ENCODE results near the gene TECTB. TPM values are rescaled to one million over a fixed set of nuclear protein-coding genes. Genes with fewer than 3 reads are reported as not detected.

The TECTB gene
- total and polyA plus RNA-seq, 9 of the 15 experiments (the other 6 are each of a cell fraction or from before 2014, with no cell fraction given), result not detected

DNA sequence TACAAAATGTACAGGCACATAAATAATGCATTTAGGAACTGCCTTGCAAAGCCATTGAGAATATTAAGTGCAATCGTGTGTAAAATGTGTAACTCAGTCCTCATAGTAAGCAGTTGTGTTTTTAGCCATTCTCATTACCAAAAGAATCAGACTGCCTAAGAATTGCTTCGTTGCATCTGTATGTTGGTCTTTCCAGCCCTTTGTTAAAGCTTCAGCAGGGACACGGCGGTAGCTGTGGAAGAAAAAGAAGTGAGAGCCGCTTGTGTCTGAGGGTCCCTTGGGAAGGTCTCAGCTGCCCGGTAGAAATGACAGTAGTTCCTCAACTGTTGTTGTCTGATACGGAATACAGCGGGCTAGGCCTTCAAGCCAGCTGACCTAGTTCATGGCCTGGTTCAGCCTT lies 67.9 kb downstream of the TECTB start (continued):
- TF ChIP-seq, protein P1, sequence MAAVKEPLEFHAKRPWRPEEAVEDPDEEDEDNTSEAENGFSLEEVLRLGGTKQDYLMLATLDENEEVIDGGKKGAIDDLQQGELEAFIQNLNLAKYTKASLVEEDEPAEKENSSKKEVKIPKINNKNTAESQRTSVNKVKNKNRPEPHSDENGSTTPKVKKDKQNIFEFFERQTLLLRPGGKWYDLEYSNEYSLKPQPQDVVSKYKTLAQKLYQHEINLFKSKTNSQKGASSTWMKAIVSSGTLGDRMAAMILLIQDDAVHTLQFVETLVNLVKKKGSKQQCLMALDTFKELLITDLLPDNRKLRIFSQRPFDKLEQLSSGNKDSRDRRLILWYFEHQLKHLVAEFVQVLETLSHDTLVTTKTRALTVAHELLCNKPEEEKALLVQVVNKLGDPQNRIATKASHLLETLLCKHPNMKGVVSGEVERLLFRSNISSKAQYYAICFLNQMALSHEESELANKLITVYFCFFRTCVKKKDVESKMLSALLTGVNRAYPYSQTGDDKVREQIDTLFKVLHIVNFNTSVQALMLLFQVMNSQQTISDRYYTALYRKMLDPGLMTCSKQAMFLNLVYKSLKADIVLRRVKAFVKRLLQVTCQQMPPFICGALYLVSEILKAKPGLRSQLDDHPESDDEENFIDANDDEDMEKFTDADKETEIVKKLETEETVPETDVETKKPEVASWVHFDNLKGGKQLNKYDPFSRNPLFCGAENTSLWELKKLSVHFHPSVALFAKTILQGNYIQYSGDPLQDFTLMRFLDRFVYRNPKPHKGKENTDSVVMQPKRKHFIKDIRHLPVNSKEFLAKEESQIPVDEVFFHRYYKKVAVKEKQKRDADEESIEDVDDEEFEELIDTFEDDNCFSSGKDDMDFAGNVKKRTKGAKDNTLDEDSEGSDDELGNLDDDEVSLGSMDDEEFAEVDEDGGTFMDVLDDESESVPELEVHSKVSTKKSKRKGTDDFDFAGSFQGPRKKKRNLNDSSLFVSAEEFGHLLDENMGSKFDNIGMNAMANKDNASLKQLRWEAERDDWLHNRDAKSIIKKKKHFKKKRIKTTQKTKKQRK (IDR thresholded peaks at IDR 0.05; ENCODE audit: borderline replicate concordance, low read depth, low read length), result no peak
- TF ChIP-seq RFX1 (IDR thresholded peaks at IDR 0.05), result no peak
- TF ChIP-seq, protein P2, sequence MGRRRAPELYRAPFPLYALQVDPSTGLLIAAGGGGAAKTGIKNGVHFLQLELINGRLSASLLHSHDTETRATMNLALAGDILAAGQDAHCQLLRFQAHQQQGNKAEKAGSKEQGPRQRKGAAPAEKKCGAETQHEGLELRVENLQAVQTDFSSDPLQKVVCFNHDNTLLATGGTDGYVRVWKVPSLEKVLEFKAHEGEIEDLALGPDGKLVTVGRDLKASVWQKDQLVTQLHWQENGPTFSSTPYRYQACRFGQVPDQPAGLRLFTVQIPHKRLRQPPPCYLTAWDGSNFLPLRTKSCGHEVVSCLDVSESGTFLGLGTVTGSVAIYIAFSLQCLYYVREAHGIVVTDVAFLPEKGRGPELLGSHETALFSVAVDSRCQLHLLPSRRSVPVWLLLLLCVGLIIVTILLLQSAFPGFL (CRISPR knock-in tag; IDR thresholded peaks at IDR 0.05), result no peak
- no peak for TF ChIP-seq IFI16 (CRISPR knock-in tag; IDR thresholded peaks at IDR 0.05)
- no peak for TF ChIP-seq MYBL2 (IDR thresholded peaks at IDR 0.05; ENCODE audit: low read depth)
- TF ChIP-seq MYBL2 (CRISPR knock-in tag; IDR thresholded peaks at IDR 0.05; ENCODE audit: borderline replicate concordance), result no peak
- TF ChIP-seq, protein P3, sequence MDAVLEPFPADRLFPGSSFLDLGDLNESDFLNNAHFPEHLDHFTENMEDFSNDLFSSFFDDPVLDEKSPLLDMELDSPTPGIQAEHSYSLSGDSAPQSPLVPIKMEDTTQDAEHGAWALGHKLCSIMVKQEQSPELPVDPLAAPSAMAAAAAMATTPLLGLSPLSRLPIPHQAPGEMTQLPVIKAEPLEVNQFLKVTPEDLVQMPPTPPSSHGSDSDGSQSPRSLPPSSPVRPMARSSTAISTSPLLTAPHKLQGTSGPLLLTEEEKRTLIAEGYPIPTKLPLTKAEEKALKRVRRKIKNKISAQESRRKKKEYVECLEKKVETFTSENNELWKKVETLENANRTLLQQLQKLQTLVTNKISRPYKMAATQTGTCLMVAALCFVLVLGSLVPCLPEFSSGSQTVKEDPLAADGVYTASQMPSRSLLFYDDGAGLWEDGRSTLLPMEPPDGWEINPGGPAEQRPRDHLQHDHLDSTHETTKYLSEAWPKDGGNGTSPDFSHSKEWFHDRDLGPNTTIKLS (IDR thresholded peaks at IDR 0.05; ENCODE audit: borderline replicate concordance, low read depth), result no peak
- TF ChIP-seq, protein P4, sequence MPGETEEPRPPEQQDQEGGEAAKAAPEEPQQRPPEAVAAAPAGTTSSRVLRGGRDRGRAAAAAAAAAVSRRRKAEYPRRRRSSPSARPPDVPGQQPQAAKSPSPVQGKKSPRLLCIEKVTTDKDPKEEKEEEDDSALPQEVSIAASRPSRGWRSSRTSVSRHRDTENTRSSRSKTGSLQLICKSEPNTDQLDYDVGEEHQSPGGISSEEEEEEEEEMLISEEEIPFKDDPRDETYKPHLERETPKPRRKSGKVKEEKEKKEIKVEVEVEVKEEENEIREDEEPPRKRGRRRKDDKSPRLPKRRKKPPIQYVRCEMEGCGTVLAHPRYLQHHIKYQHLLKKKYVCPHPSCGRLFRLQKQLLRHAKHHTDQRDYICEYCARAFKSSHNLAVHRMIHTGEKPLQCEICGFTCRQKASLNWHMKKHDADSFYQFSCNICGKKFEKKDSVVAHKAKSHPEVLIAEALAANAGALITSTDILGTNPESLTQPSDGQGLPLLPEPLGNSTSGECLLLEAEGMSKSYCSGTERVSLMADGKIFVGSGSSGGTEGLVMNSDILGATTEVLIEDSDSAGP (CRISPR knock-in tag; IDR thresholded peaks at IDR 0.05), result no peak
- no peak for TF ChIP-seq C11orf30 (IDR thresholded peaks at IDR 0.05; ENCODE audit: low read depth)
- no peak for TF ChIP-seq TRIM24 (IDR thresholded peaks at IDR 0.05)
- no peak for TF ChIP-seq ZNF143 (CRISPR knock-in tag; IDR thresholded peaks at IDR 0.05)
- TF ChIP-seq ZBTB8A (IDR thresholded peaks at IDR 0.05; ENCODE audit: partially characterized antibody), result no peak
- TF ChIP-seq TBL1XR1 (IDR thresholded peaks at IDR 0.05; ENCODE audit: low read length in 2 of 2), result no peak
